Measurements from ENCODE around the gene SHISAL1.

Gene SHISAL1

GRCh38 chr22:44276041-44276440 is 36.7 kb downstream of the SHISAL1 start:
- no peak for DNase-seq

GRCh38 chr22:44275631-44275995 is 37.1 kb downstream of the SHISAL1 start:
- no peak for DNase-seq

- DNase-seq, result no peak
These were observed 37.7 kb downstream of the SHISAL1 start for GRCh38 chr22:44274918-44275630.

GRCh38 chr22:44273175-44273574 is 39.6 kb downstream of the SHISAL1 start:
- DNase-seq, result no peak

GRCh38 chr22:44272401-44272771 is 40.4 kb downstream of the SHISAL1 start:
- no peak for DNase-seq

GRCh38 chr22:44271732-44272400 is 40.9 kb downstream of the SHISAL1 start:
- DNase-seq, result no peak

- no peak for DNase-seq
These were observed 41.7 kb downstream of the SHISAL1 start for GRCh38 chr22:44271010-44271500.

GRCh38 chr22:44270556-44270880 is 42.2 kb downstream of the SHISAL1 start:
- DNase-seq, result no peak

- no peak for DNase-seq
These were observed 42.8 kb downstream of the SHISAL1 start for GRCh38 chr22:44269757-44270555.

- no peak for DNase-seq
These were observed 43.6 kb downstream of the SHISAL1 start for GRCh38 chr22:44269117-44269498.

- DNase-seq, result no peak
These were observed 44.2 kb downstream of the SHISAL1 start for GRCh38 chr22:44268431-44269116.

- no peak for DNase-seq
These were observed 44.9 kb downstream of the SHISAL1 start for GRCh38 chr22:44267856-44268255.

- no peak for DNase-seq
These were observed 45.7 kb downstream of the SHISAL1 start for GRCh38 chr22:44266796-44267760.

- DNase-seq, result no peak
These were observed 49.2 kb downstream of the SHISAL1 start for GRCh38 chr22:44263547-44263946.

GRCh38 chr22:44261861-44262595 is 50.7 kb downstream of the SHISAL1 start:
- no peak for DNase-seq

- no peak for DNase-seq
These were observed 51.4 kb downstream of the SHISAL1 start for GRCh38 chr22:44261164-44261860.

- no peak for DNase-seq
These were observed 52.3 kb downstream of the SHISAL1 start for GRCh38 chr22:44260216-44261035.

- DNase-seq, result no peak
These were observed 53.2 kb downstream of the SHISAL1 start for GRCh38 chr22:44259366-44260215.
